ENCODE measurements around the gene RPH3AL. TPM values are rescaled to one million over a fixed set of nuclear protein-coding genes. Genes with fewer than 3 reads are reported as not detected.
"Not testable (repeated sequence)": the region's sequence is repeated elsewhere in the genome, so short reads cannot be mapped to it uniquely, and the experiment has no call there.

Gene RPH3AL
- total RNA-seq, 1 experiment from 2014 or later, result 2.5 TPM

GRCh38 chr17:282000-282911 is 70.4 kb downstream of the RPH3AL start:
- H3K36me3 ChIP-seq, result no peaks in the 10 kb centered on the region
- peak in 1 of 2 experiments; percentile 28 for DNase-seq (ENCODE audit: low read depth in 1 of 2, low spot score in 2 of 2)
- H3K4me1 ChIP-seq (replicated peaks), result no peaks in the 10 kb centered on the region
- H3K27me3 ChIP-seq (replicated peaks), result peaks cover 8% of the 10 kb centered on the region
- no peaks in the 10 kb centered on the region for H3K9me3 ChIP-seq (replicated peaks)
- no peak overlapping the region for H3K27ac ChIP-seq
- no peak overlapping the region for H3K4me3 ChIP-seq

GRCh38 chr17:281365-281999 is 71.1 kb downstream of the RPH3AL start:
- Histone ChIP-seq H3K4me1 (replicated peaks) (no peaks in the 10 kb centered on the region), H3K4me3 (no peak overlapping the region), H3K9me3 (replicated peaks) (no peaks in the 10 kb centered on the region), H3K27me3 (replicated peaks) (peaks cover 8% of the 10 kb centered on the region), H3K27ac (no peak overlapping the region), H3K36me3 (no peaks in the 10 kb centered on the region)
- DNase-seq (ENCODE audit: low read depth in 1 of 2, low spot score in 2 of 2), result peak in 1 of 2 experiments; percentile 28

DNA sequence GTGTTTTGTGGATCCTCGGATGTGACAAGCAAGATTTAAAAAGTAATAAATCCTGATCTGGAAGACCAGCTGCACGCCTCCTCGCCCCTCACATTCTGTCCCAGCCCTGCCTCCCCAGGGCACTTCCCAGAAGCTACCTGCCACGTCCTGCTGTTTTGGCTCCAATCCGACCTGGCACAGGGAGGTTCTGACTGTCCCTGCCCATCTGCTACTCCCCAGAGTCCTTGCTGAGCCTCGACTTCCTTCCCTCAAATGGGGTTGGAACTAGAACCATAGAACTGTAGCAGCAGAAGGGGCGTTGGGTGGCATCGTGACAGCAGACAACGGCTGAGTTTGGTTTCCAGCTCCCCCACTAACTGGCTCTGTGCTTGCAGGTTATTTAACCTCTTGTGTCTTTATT is 71.7 kb downstream of the RPH3AL start:
- Histone ChIP-seq H3K4me1 (replicated peaks) (no peaks in the 10 kb centered on the region), H3K27me3 (replicated peaks) (peaks cover 8% of the 10 kb centered on the region), H3K27ac (no peak overlapping the region), H3K4me3 (no peak overlapping the region), H3K36me3 (no peaks in the 10 kb centered on the region), H3K9me3 (replicated peaks) (no peaks in the 10 kb centered on the region)
- DNase-seq (ENCODE audit: low read depth in 1 of 2, low spot score in 2 of 2), result peak in 1 of 2 experiments; percentile 3

DNA sequence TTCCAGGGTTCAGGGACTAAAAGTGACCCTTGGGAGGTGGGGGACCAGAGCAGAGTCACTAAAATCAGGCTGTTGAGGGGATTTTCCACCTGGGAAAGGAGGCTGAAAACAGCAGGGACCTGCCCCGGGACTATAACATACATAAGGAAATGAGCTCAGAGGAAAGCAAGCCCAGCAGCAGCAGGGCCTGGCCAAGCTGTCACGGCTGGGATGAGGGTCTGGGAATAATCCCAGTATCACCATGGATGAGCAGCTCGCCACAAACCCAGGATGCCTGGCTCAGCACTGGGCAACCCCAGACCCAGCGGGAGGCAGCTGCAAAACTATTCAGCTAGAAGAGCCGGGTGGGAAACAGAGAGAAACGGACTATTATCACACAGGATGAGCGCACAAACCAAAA is 72.4 kb downstream of the RPH3AL start:
- H3K36me3 ChIP-seq, result no peaks in the 10 kb centered on the region
- H3K4me3 ChIP-seq, result no peak overlapping the region
- peaks cover 8% of the 10 kb centered on the region for H3K27me3 ChIP-seq (replicated peaks)
- no peaks in the 10 kb centered on the region for H3K4me1 ChIP-seq (replicated peaks)
- DNase-seq (ENCODE audit: low read depth in 1 of 2, low spot score in 2 of 2), result peak in 1 of 2 experiments; percentile 16
- H3K9me3 ChIP-seq (replicated peaks), result no peaks in the 10 kb centered on the region
- no peak overlapping the region for H3K27ac ChIP-seq

GRCh38 chr17:279776-280175 is 72.8 kb downstream of the RPH3AL start:
- Histone ChIP-seq H3K4me3 (no peak overlapping the region), H3K27me3 (replicated peaks) (peaks cover 8% of the 10 kb centered on the region), H3K4me1 (replicated peaks) (no peaks in the 10 kb centered on the region), H3K9me3 (replicated peaks) (no peaks in the 10 kb centered on the region), H3K27ac (no peak overlapping the region), H3K36me3 (no peaks in the 10 kb centered on the region)
- DNase-seq (ENCODE audit: low read depth in 1 of 2, low spot score in 2 of 2), result peak in 1 of 2 experiments; percentile 3

DNA sequence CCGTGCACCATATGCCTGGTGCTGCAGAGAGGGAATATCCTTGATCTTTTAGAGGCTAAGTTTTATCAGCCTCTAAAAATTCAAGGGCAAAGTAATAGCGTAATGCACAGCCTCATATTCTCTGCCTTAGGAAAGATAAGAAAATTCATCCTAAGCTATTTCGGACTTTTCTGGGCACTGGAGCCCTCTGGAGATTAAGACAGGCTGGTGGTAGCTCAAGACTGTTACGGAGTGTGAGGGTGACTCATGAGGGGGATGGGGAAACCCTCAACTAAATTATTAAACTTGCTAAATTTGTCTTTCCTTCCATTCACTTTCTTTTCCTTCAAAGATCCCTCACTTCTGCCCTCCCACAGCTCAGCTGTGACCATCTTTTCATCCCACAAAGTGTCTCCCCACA is 73.3 kb downstream of the RPH3AL start:
- DNase-seq (ENCODE audit: low read depth in 1 of 2, low spot score in 2 of 2), result no peak
- no peak overlapping the region for H3K27ac ChIP-seq
- H3K27me3 ChIP-seq (replicated peaks), result peaks cover 8% of the 10 kb centered on the region
- H3K4me1 ChIP-seq (replicated peaks), result no peaks in the 10 kb centered on the region
- no peak overlapping the region for H3K4me3 ChIP-seq
- H3K36me3 ChIP-seq, result no peaks in the 10 kb centered on the region
- no peaks in the 10 kb centered on the region for H3K9me3 ChIP-seq (replicated peaks)

GRCh38 chr17:278676-279059 is 73.9 kb downstream of the RPH3AL start:
- Histone ChIP-seq H3K27me3 (replicated peaks) (peaks cover 8% of the 10 kb centered on the region), H3K27ac (no peak overlapping the region), H3K4me1 (replicated peaks) (no peaks in the 10 kb centered on the region), H3K9me3 (replicated peaks) (no peaks in the 10 kb centered on the region), H3K4me3 (no peak overlapping the region), H3K36me3 (no peaks in the 10 kb centered on the region)
- DNase-seq (ENCODE audit: low read depth in 1 of 2, low spot score in 2 of 2), result no peak

DNA sequence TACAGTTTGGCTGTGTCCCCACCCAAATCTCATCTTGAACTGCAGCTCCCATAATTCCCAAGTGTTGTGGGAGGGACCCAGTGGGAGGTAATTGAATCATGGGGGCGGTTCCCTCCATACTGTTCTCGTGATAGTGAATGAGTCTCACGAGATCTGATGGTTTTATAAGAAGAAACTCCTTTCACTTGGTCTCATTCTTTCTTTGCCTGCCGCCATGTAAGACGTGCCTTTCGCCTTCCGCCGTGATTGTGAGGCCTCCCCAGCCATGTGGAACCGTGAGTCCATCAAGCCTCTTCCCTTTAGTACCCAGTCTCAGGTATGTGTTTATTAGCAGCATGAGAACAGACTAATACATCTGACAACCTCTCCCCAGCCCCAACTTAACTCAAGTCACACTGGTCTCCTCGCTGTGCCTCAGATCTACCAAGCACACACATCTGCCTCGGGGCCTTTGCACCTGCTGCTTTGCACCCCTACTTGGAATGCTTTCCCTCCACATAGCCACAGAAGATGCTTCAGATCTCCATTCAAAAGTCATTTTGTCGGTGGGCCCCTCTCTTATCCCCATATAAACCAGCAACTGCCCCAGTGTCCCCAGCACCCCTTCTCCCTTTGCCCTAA is 74.4 kb downstream of the RPH3AL start:
- DNase-seq (ENCODE audit: low read depth in 1 of 2, low spot score in 2 of 2), result peak in 1 of 2 experiments; percentile 21
- H3K27me3 ChIP-seq (replicated peaks), result peaks cover 8% of the 10 kb centered on the region
- no peaks in the 10 kb centered on the region for H3K36me3 ChIP-seq
- H3K4me3 ChIP-seq, result no peak overlapping the region
- H3K27ac ChIP-seq, result no peak overlapping the region
- no peaks in the 10 kb centered on the region for H3K4me1 ChIP-seq (replicated peaks)
- H3K9me3 ChIP-seq (replicated peaks), result no peaks in the 10 kb centered on the region

GRCh38 chr17:274902-275301 is 77.7 kb downstream of the RPH3AL start:
- Histone ChIP-seq H3K27me3 (replicated peaks) (peaks cover 6% of the 10 kb centered on the region; the same call in 1 of the 2 replicates), H3K4me3 (no peak overlapping the region)
- DNase-seq (ENCODE audit: low read depth in 1 of 2, low spot score in 2 of 2), result no peak

GRCh38 chr17:273981-274832 is 78.4 kb downstream of the RPH3AL start:
- Histone ChIP-seq H3K9me3 (replicated peaks) (no peaks in the 10 kb centered on the region), H3K27me3 (replicated peaks) (no peaks in the 10 kb centered on the region; the same call in 1 of the 2 replicates), H3K27ac (no peak overlapping the region), H3K36me3 (no peaks in the 10 kb centered on the region), H3K4me3 (no peak overlapping the region), H3K4me1 (replicated peaks) (no peaks in the 10 kb centered on the region)
- peak in 1 of 2 experiments; percentile 22 for DNase-seq (ENCODE audit: low read depth in 1 of 2, low spot score in 2 of 2)

More at GRCh38 chr17:274902-275301, 77.7 kb downstream of the RPH3AL start:
- Histone ChIP-seq H3K9me3 (replicated peaks) (no peaks in the 10 kb centered on the region), H3K4me1 (replicated peaks) (no peaks in the 10 kb centered on the region), H3K36me3 (no peaks in the 10 kb centered on the region), H3K27ac (no peak overlapping the region)

GRCh38 chr17:272856-273255 is 79.8 kb downstream of the RPH3AL start:
- H3K27ac ChIP-seq; H3K36me3 ChIP-seq; H3K4me3 ChIP-seq; H3K27me3 ChIP-seq (replicated peaks); H3K9me3 ChIP-seq (replicated peaks); H3K4me1 ChIP-seq (replicated peaks): not testable (repeated sequence)
- DNase-seq (ENCODE audit: low read depth in 1 of 2, low spot score in 2 of 2), result peak in 1 of 2 experiments; percentile 45

GRCh38 chr17:271928-272623 is 80.5 kb downstream of the RPH3AL start:
- H3K36me3 ChIP-seq; H3K27ac ChIP-seq; H3K4me3 ChIP-seq; H3K4me1 ChIP-seq (replicated peaks); H3K9me3 ChIP-seq (replicated peaks); H3K27me3 ChIP-seq (replicated peaks); DNase-seq (ENCODE audit: low read depth in 1 of 2, low spot score in 2 of 2): not testable (repeated sequence)

All from SJSA1 (cell line).